CD14-positive monocyte (primary cell): ENCODE results near the gene KCTD20. TPM values are rescaled to one million over a fixed set of nuclear protein-coding genes. Genes with fewer than 3 reads are reported as not detected.

Experiments
- DNase-seq, 3 donors: peaks; one replicate each; pipeline ENCODE4 v3.0.0-alpha.2; 2011 to 2022
- H2AFZ ChIP-seq: 2 replicates; pipeline ENCODE4 v1.6.0; 2012; ENCODE audit warnings: mild to moderate bottlenecking, low read depth, low read length, inconsistent platforms; ENCODE audit not compliant: insufficient read depth, poor library complexity, severe bottlenecking
- H3K27ac ChIP-seq, 2 donors: 1 replicate in 1 of 2; 2 replicates in 1 of 2; pipeline ENCODE4 v1.5.1; 2012 to 2013; ENCODE audit warnings: low read length in 2 of 2, control low read depth in 1 of 2, inconsistent platforms in 1 of 2, low read depth in 1 of 2, mild to moderate bottlenecking in 1 of 2
- H3K27me3 ChIP-seq, 2 donors: one replicate each; pipeline versions ENCODE4 v1.6.0 to v1.6.1; 2011 to 2013; ENCODE audit warnings: low read length in 2 of 2; ENCODE audit not compliant: control insufficient read depth in 2 of 2, insufficient read depth in 2 of 2
- H3K36me3 ChIP-seq, 2 donors: replicated peaks in 1 of 2; 1 replicate in 1 of 2; 2 replicates in 1 of 2; pipeline versions ENCODE4 v1.5.1 to v1.6.1; 2012 to 2013; ENCODE audit warnings: low read length in 2 of 2, control low read depth in 1 of 2, inconsistent platforms in 1 of 2, mild to moderate bottlenecking in 1 of 2; ENCODE audit not compliant: insufficient read depth in 2 of 2, control insufficient read depth in 1 of 2
- H3K4me1 ChIP-seq, 2 donors: 1 replicate in 1 of 2; 2 replicates in 1 of 2; pipeline versions ENCODE4 v1.5.1 to v1.6.1; 2012 to 2013; ENCODE audit warnings: low read length in 2 of 2, control low read depth in 1 of 2, inconsistent platforms in 1 of 2, mild to moderate bottlenecking in 1 of 2, moderate library complexity in 1 of 2; ENCODE audit not compliant: insufficient read depth in 2 of 2, control insufficient read depth in 1 of 2
- H3K4me2 ChIP-seq: replicated peaks from 2 replicates; pipeline ENCODE3; 2012; ENCODE audit warnings: low read length, moderate library complexity, mild to moderate bottlenecking; ENCODE audit not compliant: poor library complexity, severe bottlenecking; ENCODE audit errors: extremely low read depth
- H3K4me3 ChIP-seq, 3 experiments: fragments of 200-600 bp in 1 of 3; sonication (generic) in 1 of 3; replicated peaks in 1 of 3; 1 replicate in 2 of 3; 2 replicates in 1 of 3; pipeline ENCODE4 v1.5.1; 2011 to 2013; ENCODE audit warnings: low read length in 3 of 3, mild to moderate bottlenecking in 3 of 3, control low read depth in 2 of 3, low read depth in 2 of 3, inconsistent platforms in 1 of 3, moderate library complexity in 1 of 3
- H3K79me2 ChIP-seq: 2 replicates; pipeline ENCODE4 v1.6.0; 2012; ENCODE audit warnings: mild to moderate bottlenecking, control low read depth, inconsistent platforms, low read length, moderate library complexity; ENCODE audit not compliant: insufficient read depth
- H3K9ac ChIP-seq: 2 replicates; pipeline ENCODE4 v1.6.0; 2017; ENCODE audit warnings: low read length, mild to moderate bottlenecking; ENCODE audit not compliant: insufficient read depth, poor library complexity, severe bottlenecking
- H3K9me3 ChIP-seq, 2 donors: replicated peaks in 1 of 2; 1 replicate in 1 of 2; 2 replicates in 1 of 2; pipeline versions ENCODE4 v1.5.1 to v1.6.1; 2012 to 2013; ENCODE audit warnings: low read length in 2 of 2, control low read depth in 1 of 2; ENCODE audit not compliant: control insufficient read depth in 1 of 2, insufficient read depth in 1 of 2
- H4K20me1 ChIP-seq: 2 replicates; pipeline ENCODE4 v1.6.0; 2012; ENCODE audit warnings: mild to moderate bottlenecking, low read length, control low read depth, moderate library complexity; ENCODE audit not compliant: insufficient read depth
- H3K27ac Mint-ChIP-seq, 7 donors: one replicate each; pipeline ENCODE4 v1.8.0; 2020; ENCODE audit warnings: mild to moderate bottlenecking in 7 of 7, mixed read lengths in 7 of 7, moderate library complexity in 6 of 7, inconsistent platforms in 2 of 7
- H3K27me3 Mint-ChIP-seq, 3 donors: one replicate each; pipeline ENCODE4 v1.8.0; 2021 to 2022; ENCODE audit warnings: low read depth in 3 of 3, mild to moderate bottlenecking in 3 of 3, mixed read lengths in 3 of 3, moderate library complexity in 3 of 3, inconsistent platforms in 1 of 3
- H3K36me3 Mint-ChIP-seq, 2 donors: one replicate each; pipeline ENCODE4 v1.8.0; 2020; ENCODE audit warnings: mixed read lengths in 2 of 2, inconsistent platforms in 1 of 2, mild to moderate bottlenecking in 1 of 2
- H3K4me1 Mint-ChIP-seq: one replicate; pipeline ENCODE4 v1.8.0; 2020; ENCODE audit warnings: mild to moderate bottlenecking, mixed read lengths
- H3K4me3 Mint-ChIP-seq, 2 donors: one replicate each; pipeline ENCODE4 v1.8.0; 2020; ENCODE audit warnings: mild to moderate bottlenecking in 2 of 2, mixed read lengths in 2 of 2, moderate library complexity in 1 of 2
- H3K9me3 Mint-ChIP-seq, 7 donors: one replicate each; pipeline ENCODE4 v1.8.0; 2020 to 2022; ENCODE audit warnings: mixed read lengths in 7 of 7, mild to moderate bottlenecking in 6 of 7, moderate library complexity in 6 of 7, inconsistent platforms in 2 of 7
- CTCF ChIP-seq: fragments of 200-600 bp; IDR thresholded peaks from one replicate; pipeline ENCODE4 v1.8.0; 2022; ENCODE audit warnings: antibody characterized with exemption, mild to moderate bottlenecking
- WGBS: methylation state at CpG from one replicate; pipeline ENCODE4 v1.1.5; 2013; ENCODE audit warnings: missing lambda C conversion rate; ENCODE audit not compliant: insufficient coverage; 5-methylcytosine and 5-hydroxymethylcytosine counted together
- intact Hi-C, 2 donors: fragments of 100-400 bp; cut with micrococcal nuclease; formaldehyde crosslinking; loops; one replicate each; pipeline versions ENCODE4 v1.15.0 to v1.15.1; 2023
- polyA plus RNA-seq, 3 donors: library from polyadenylated mRNA; depleted of rRNA in 1 of 3; unstranded in 2 of 3; stranded (reverse) in 1 of 3; fragments of 300-500 nt in 2 of 3; fragments of >200 nt in 1 of 3; fragmentation: Illumina TruSeq in 2 of 3; gene quantifications; 1 replicate in 2 of 3; 2 replicates in 1 of 3; pipeline ENCODE4 v1.2.3, GENCODE V29; 2012 to 2021

The KCTD20 gene
- polyA plus RNA-seq, 3 donors, result 23.7 to 79.7 (median 73.9) TPM

DNA sequence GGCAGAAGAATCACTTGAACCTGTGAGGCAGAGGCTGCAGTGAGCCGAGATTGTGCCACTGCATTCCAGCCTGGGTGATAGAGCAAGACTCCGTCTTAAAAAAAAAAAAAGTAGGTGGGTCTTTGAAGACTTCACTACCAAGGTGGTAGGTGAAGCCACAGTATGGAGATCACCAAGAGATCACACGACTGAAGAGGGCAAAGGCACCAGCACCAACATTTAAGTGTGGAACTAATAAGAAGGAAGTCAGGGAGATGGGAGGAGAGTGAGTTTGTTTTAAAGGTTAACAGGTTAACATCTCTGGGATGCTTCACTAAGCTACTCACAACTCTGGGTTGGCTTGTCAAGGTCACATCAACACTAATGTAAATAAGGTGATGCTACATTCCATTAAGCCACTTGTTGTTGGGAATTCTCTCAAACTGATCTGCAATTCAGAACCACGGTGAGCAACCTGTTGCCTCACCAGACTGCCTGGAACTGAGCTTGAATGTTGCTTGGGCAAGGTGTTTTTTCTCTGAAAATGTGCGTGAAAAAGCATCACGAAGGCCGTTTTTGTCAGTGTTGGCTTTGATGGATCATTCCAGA is 48.7 kb downstream of the KCTD20 start:
- intact Hi-C loops, result loop anchor here in 1 of 2 donors (5.0 kb wide), 2 partner anchors 49 to 69 kb away; partner anchors contain the start of genes KCTD20 and PXT1
- Histone ChIP-seq H3K79me2 (peaks cover 33% of the 10 kb centered on the region), H2AFZ (no peak overlapping the region), H4K20me1 (peaks cover 11% of the 10 kb centered on the region), H3K36me3 (peaks cover 46 to 66% of the 10 kb centered on the region in 2 donors), H3K4me3 (peak overlapping the region in 1 of 3 experiments; percentile 65), H3K9me3 (no peaks in the 10 kb centered on the region), H3K4me1 (peaks cover 45 to 48% of the 10 kb centered on the region in 2 donors), H3K27ac (peak overlapping the region; percentile 88 to 90), H3K9ac (no peak overlapping the region), H3K27me3 (no peaks in the 10 kb centered on the region), H3K4me2 (no peak overlapping the region)
- TF ChIP-seq CTCF, result no peak
- Mint-ChIP-seq H3K4me1 (peaks cover 50% of the 10 kb centered on the region), H3K27ac (peak overlapping the region in 6 of 7 donors; percentile 68 to 97 (median 90)), H3K4me3 (no peak overlapping the region), H3K27me3 (peaks cover 0 to 3% (median 0%) of the 10 kb centered on the region in 3 donors), H3K36me3 (peaks cover 63 to 69% of the 10 kb centered on the region in 2 donors), H3K9me3 (peaks cover 0 to 4% (median 0%) of the 10 kb centered on the region in 7 donors)
- no peak for DNase-seq
- 85% methylated on average over 3 of the region's 7 CpGs for WGBS

GRCh38 chr6:36492092-36492491 is 49.3 kb downstream of the KCTD20 start:
- 84% methylated on average over 3 of the region's 4 CpGs for WGBS
- Histone ChIP-seq H3K9ac (peak overlapping the region; percentile 11), H3K27ac (peak overlapping the region; percentile 88 to 90), H3K27me3 (no peaks in the 10 kb centered on the region), H3K36me3 (peaks cover 46 to 66% of the 10 kb centered on the region in 2 donors), H4K20me1 (peaks cover 13% of the 10 kb centered on the region), H2AFZ (peak overlapping the region; percentile 1), H3K79me2 (peaks cover 36% of the 10 kb centered on the region), H3K4me2 (peak overlapping the region; percentile 77), H3K4me1 (peaks cover 45 to 48% of the 10 kb centered on the region in 2 donors), H3K4me3 (peak overlapping the region in 1 of 3 experiments; percentile 65), H3K9me3 (no peaks in the 10 kb centered on the region)
- Mint-ChIP-seq H3K36me3 (peaks cover 63 to 69% of the 10 kb centered on the region in 2 donors), H3K4me3 (peak overlapping the region; percentile 52 to 72), H3K27me3 (peaks cover 0 to 3% (median 0%) of the 10 kb centered on the region in 3 donors), H3K9me3 (peaks cover 0 to 4% (median 0%) of the 10 kb centered on the region in 7 donors), H3K27ac (peak overlapping the region; percentile 87 to 97 (median 90)), H3K4me1 (peaks cover 48% of the 10 kb centered on the region)
- no peak for DNase-seq
- intact Hi-C loops, result loop anchor here in 1 of 2 donors (5.0 kb wide), 2 partner anchors 50 to 70 kb away; partner anchors contain the start of genes KCTD20 and PXT1
- TF ChIP-seq CTCF, result no peak
